H9 (cell line): Measurements from ENCODE around the gene CXCR2. TPM values are rescaled to one million over a fixed set of nuclear protein-coding genes. Genes with fewer than 3 reads are reported as not detected.

Experiments used
- DNase-seq: peaks from one replicate; pipeline ENCODE4 v3.0.0-alpha.2; 2017
- H2AFZ ChIP-seq: one replicate; pipeline ENCODE4 v1.6.1; 2013; ENCODE audit warnings: mild to moderate bottlenecking, low read length, control low read depth, moderate library complexity
- H2AK5ac ChIP-seq: 2 replicates; pipeline ENCODE4 v1.6.1; 2013; ENCODE audit warnings: low read length, control low read depth, mixed read lengths; ENCODE audit not compliant: insufficient read length
- H2BK120ac ChIP-seq: one replicate; pipeline ENCODE4 v1.6.1; 2013; ENCODE audit warnings: low read depth, mild to moderate bottlenecking, low read length, control low read depth, inconsistent platforms; ENCODE audit not compliant: poor library complexity, severe bottlenecking
- H2BK12ac ChIP-seq: 2 replicates; pipeline ENCODE4 v1.6.1; 2013; ENCODE audit warnings: low read length, control low read depth, mixed read lengths, low read depth; ENCODE audit not compliant: insufficient read length
- H2BK15ac ChIP-seq: 2 replicates; pipeline ENCODE4 v1.6.1; 2013; ENCODE audit warnings: low read depth, low read length, control low read depth
- H2BK20ac ChIP-seq: one replicate; pipeline ENCODE4 v1.6.1; 2013; ENCODE audit warnings: low read depth, mild to moderate bottlenecking, low read length, control low read depth, inconsistent platforms; ENCODE audit not compliant: poor library complexity, severe bottlenecking
- H2BK5ac ChIP-seq: 2 replicates; pipeline ENCODE4 v1.6.1; 2013; ENCODE audit warnings: low read length, control low read depth, mixed read lengths; ENCODE audit not compliant: insufficient read length
- H3K14ac ChIP-seq: 2 replicates; pipeline ENCODE4 v1.6.1; 2013; ENCODE audit warnings: low read length, control low read depth; ENCODE audit not compliant: insufficient read depth
- H3K18ac ChIP-seq: 2 replicates; pipeline ENCODE4 v1.6.1; 2013; ENCODE audit warnings: low read depth, mild to moderate bottlenecking, mixed read lengths, low read length, control low read depth; ENCODE audit not compliant: insufficient read length
- H3K23ac ChIP-seq: 2 replicates; pipeline ENCODE4 v1.6.1; 2013; ENCODE audit warnings: low read length, control low read depth, mixed read lengths, low read depth; ENCODE audit not compliant: insufficient read length
- H3K23me2 ChIP-seq: 2 replicates; pipeline ENCODE4 v1.6.1; 2013; ENCODE audit warnings: low read depth, mild to moderate bottlenecking, mixed read lengths, low read length, control low read depth; ENCODE audit not compliant: insufficient read length, poor library complexity, severe bottlenecking
- H3K27ac ChIP-seq: 2 replicates; pipeline ENCODE4 v1.5.1; 2013; ENCODE audit warnings: low read length, control low read depth, mixed read lengths, low read depth; ENCODE audit not compliant: insufficient read length
- H3K27me3 ChIP-seq: 2 replicates; pipeline ENCODE4 v1.6.1; 2013; ENCODE audit warnings: low read length, control low read depth, inconsistent platforms; ENCODE audit not compliant: insufficient read depth
- H3K4ac ChIP-seq: 2 replicates; pipeline ENCODE4 v1.6.1; 2013; ENCODE audit warnings: low read depth, mild to moderate bottlenecking, control low read depth, inconsistent platforms, low read length, moderate library complexity
- H3K4me1 ChIP-seq: 2 replicates; pipeline ENCODE4 v1.6.1; 2013; ENCODE audit warnings: low read length, control low read depth, inconsistent platforms; ENCODE audit not compliant: insufficient read depth
- H3K4me2 ChIP-seq: 2 replicates; pipeline ENCODE4 v1.6.1; 2013; ENCODE audit warnings: low read length, control low read depth, mixed read lengths; ENCODE audit not compliant: insufficient read length, insufficient read depth
- H3K56ac ChIP-seq: 2 replicates; pipeline ENCODE4 v1.6.1; 2013; ENCODE audit warnings: low read depth, mild to moderate bottlenecking, mixed read lengths, low read length, control low read depth; ENCODE audit not compliant: insufficient read length
- H3K79me1 ChIP-seq: 2 replicates; pipeline ENCODE4 v1.6.1; 2013; ENCODE audit warnings: low read depth, mild to moderate bottlenecking, moderate library complexity, low read length, control low read depth, inconsistent platforms; ENCODE audit not compliant: insufficient read depth, poor library complexity, severe bottlenecking
- H3K79me2 ChIP-seq: 2 replicates; pipeline ENCODE4 v1.6.1; 2013; ENCODE audit warnings: low read length, control low read depth, inconsistent platforms; ENCODE audit not compliant: insufficient read depth
- H3K9ac ChIP-seq: 2 replicates; pipeline ENCODE4 v1.6.1; 2013; ENCODE audit warnings: low read length, control low read depth, mixed read lengths; ENCODE audit not compliant: insufficient read length; ENCODE audit errors: extremely low read depth
- H3K9me3 ChIP-seq: one replicate; pipeline ENCODE4 v1.6.1; 2013; ENCODE audit warnings: low read depth, low read length, inconsistent platforms; ENCODE audit not compliant: control insufficient read depth
- H3T11ph ChIP-seq: one replicate; pipeline ENCODE4 v1.6.1; 2013; ENCODE audit warnings: mild to moderate bottlenecking, low read length, control low read depth, inconsistent platforms
- H4K20me1 ChIP-seq: one replicate; pipeline ENCODE4 v1.6.1; 2013; ENCODE audit not compliant: control insufficient read depth, insufficient read length, insufficient read depth
- H4K5ac ChIP-seq: 2 replicates; pipeline ENCODE4 v1.6.1; 2013; ENCODE audit warnings: low read depth, mild to moderate bottlenecking, mixed read lengths, low read length, control low read depth; ENCODE audit not compliant: insufficient read length
- H4K8ac ChIP-seq: replicated peaks from 2 replicates; pipeline ENCODE4 v1.6.1; 2013; ENCODE audit warnings: low read length, control low read depth, mixed read lengths, low read depth; ENCODE audit not compliant: insufficient read length
- H4K91ac ChIP-seq: 2 replicates; pipeline ENCODE4 v1.6.1; 2013; ENCODE audit warnings: low read depth, mild to moderate bottlenecking, moderate library complexity, mixed read lengths, low read length, control low read depth; ENCODE audit not compliant: insufficient read length
- H3K27ac Mint-ChIP-seq, 3 experiments: 2 replicates in 2 of 3; 3 replicates in 1 of 3; pipeline ENCODE4 v1.8.0; 2020 to 2021; ENCODE audit warnings: mixed read lengths in 3 of 3, mild to moderate bottlenecking in 1 of 3, moderate library complexity in 1 of 3
- H3K27me3 Mint-ChIP-seq: 2 replicates; pipeline ENCODE4 v1.8.0; 2021; ENCODE audit warnings: low read depth, mild to moderate bottlenecking, moderate library complexity, mixed read lengths
- H3K36me3 Mint-ChIP-seq, 3 experiments: 2 replicates in 2 of 3; 3 replicates in 1 of 3; pipeline ENCODE4 v1.8.0; 2020 to 2021; ENCODE audit warnings: low read depth in 3 of 3, mixed read lengths in 3 of 3; ENCODE audit not compliant: insufficient read depth in 1 of 3
- H3K4me1 Mint-ChIP-seq, 2 experiments: 2 replicates each; pipeline ENCODE4 v1.8.0; 2020; ENCODE audit warnings: mixed read lengths in 2 of 2
- H3K4me3 Mint-ChIP-seq, 2 experiments: 2 replicates in 1 of 2; 3 replicates in 1 of 2; pipeline ENCODE4 v1.8.0; 2020 to 2021; ENCODE audit warnings: mild to moderate bottlenecking in 2 of 2, mixed read lengths in 2 of 2, moderate library complexity in 1 of 2
- H3K9me3 Mint-ChIP-seq, 2 experiments: 2 replicates in 1 of 2; 3 replicates in 1 of 2; pipeline ENCODE4 v1.8.0; 2020; ENCODE audit warnings: mild to moderate bottlenecking in 2 of 2, mixed read lengths in 2 of 2, moderate library complexity in 1 of 2
- WGBS: extraction: QIAGEN DNeasy Blood & Tissue Kit; methylation state at CpG from one replicate; pipeline ENCODE4 v1.1.7; 2013; ENCODE audit warnings: missing lambda C conversion rate, low lambda C conversion rate, mixed read lengths; ENCODE audit not compliant: insufficient read length; ENCODE audit errors: extremely low coverage; 5-methylcytosine and 5-hydroxymethylcytosine counted together
- total RNA-seq: library from RNA; stranded (reverse); gene quantifications from 2 replicates; pipeline ENCODE4 v1.2.1, GENCODE V29; 2021
- TF ChIP-seq, protein P1 (sequence below): fragments of 200-600 bp; sonication (generic); conservative IDR thresholded peaks from 3 replicates; pipeline ENCODE4 v1.8.0; 2021; ENCODE audit warnings: antibody characterized with exemption, mild to moderate bottlenecking

Gene CXCR2
- total RNA-seq, 1 experiment from 2014 or later: 0.59 TPM

DNA sequence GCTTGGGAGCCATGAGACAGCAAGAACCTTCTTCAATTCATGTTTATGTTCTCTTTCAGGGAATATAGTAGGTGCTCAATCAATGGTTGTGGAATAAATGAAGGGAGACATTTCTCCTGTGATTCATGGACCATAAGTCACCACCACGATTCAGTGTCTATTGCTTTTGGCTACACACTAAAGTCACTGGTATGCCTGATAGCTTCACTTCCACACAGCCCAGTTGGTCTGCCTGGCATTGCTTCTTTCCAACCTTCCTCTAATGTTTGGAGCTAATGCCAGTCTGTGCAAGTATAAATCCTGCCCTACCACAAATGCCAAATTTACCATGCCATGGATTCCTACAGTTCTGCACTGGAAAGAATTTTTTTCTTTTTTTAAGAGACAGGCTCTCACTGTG lies 42.2 kb downstream of the CXCR2 start:
- Histone ChIP-seq H3K56ac (no peak overlapping the region), H2BK15ac (no peak overlapping the region), H4K91ac (no peak overlapping the region), H4K8ac (no peak overlapping the region), H2BK5ac (no peak overlapping the region), H2BK120ac (no peak overlapping the region), H2BK12ac (no peak overlapping the region), H2BK20ac (no peak overlapping the region), H3K9ac (no peak overlapping the region), H3K18ac (no peak overlapping the region), H3K79me1 (no peaks in the 10 kb centered on the region), H3K14ac (no peak overlapping the region), H2AFZ (no peak overlapping the region), H3K23ac (no peak overlapping the region), H3K4me1 (peaks cover 2% of the 10 kb centered on the region; the same call in 1 of the 2 replicates), H3K9me3 (no peaks in the 10 kb centered on the region), H3K4ac (no peak overlapping the region), H3K23me2 (no peaks in the 10 kb centered on the region), H3K27ac (no peak overlapping the region), H4K20me1 (no peaks in the 10 kb centered on the region), H3K79me2 (no peaks in the 10 kb centered on the region), H2AK5ac (no peak overlapping the region), H3K27me3 (no peaks in the 10 kb centered on the region), H3T11ph (no peak overlapping the region), H3K4me2 (no peak overlapping the region), H4K5ac (no peak overlapping the region)
- H3K4me1 Mint-ChIP-seq: peaks cover 6 to 12% of the 10 kb centered on the region in 2 experiments
- no peaks in the 10 kb centered on the region; a peak in 1 of 5 replicates for H3K9me3 Mint-ChIP-seq
- TF ChIP-seq, protein P1, sequence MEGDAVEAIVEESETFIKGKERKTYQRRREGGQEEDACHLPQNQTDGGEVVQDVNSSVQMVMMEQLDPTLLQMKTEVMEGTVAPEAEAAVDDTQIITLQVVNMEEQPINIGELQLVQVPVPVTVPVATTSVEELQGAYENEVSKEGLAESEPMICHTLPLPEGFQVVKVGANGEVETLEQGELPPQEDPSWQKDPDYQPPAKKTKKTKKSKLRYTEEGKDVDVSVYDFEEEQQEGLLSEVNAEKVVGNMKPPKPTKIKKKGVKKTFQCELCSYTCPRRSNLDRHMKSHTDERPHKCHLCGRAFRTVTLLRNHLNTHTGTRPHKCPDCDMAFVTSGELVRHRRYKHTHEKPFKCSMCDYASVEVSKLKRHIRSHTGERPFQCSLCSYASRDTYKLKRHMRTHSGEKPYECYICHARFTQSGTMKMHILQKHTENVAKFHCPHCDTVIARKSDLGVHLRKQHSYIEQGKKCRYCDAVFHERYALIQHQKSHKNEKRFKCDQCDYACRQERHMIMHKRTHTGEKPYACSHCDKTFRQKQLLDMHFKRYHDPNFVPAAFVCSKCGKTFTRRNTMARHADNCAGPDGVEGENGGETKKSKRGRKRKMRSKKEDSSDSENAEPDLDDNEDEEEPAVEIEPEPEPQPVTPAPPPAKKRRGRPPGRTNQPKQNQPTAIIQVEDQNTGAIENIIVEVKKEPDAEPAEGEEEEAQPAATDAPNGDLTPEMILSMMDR: no peak
- H3K27ac Mint-ChIP-seq: no peak overlapping the region
- peaks cover 23% of the 10 kb centered on the region for H3K27me3 Mint-ChIP-seq
- no peaks in the 10 kb centered on the region for H3K36me3 Mint-ChIP-seq
- no CpG with 5 or more reads among the region's 1 CpG for WGBS
- H3K4me3 Mint-ChIP-seq: no peak overlapping the region
- no peak for DNase-seq
